ENCODE data around the gene LGALS8. TPM values are rescaled to one million over a fixed set of nuclear protein-coding genes. Genes with fewer than 3 reads are reported as not detected.

The LGALS8 gene
- total RNA-seq, 1 donor from 2014 or later: 23.3 TPM

DNA sequence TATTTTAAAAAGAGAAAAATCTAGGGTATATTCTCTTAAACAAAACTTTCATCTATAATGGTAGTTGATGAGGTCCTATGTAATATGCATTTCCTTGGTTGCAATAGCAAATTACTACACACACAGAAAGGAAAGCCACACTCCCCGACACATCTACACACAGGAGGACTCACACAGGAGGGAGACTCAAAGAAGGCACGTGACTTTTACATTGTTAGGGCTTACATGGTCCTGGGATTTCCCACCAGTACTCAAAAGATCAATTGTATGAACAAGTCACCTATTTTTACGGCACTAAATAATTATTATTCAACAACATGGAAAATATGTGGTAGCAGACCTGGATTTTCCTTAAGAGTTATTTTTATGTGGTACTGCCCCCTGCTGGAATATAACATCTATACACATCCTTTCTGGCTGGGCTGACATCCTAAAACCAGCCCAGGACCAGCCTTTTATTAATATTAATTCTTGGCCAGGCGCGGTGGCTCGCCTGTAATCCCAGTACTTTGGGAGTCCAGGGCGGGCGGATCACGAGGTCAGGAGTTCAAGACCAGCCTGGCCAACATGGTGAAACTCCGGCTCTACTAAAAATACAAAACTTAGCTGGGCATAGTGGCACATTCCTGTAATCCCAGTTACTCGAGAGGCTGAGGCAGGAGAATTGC, 33.9 kb upstream of the LGALS8 start:
- no peaks in the 10 kb centered on the region for H3K27me3 Mint-ChIP-seq (ENCODE audit: low read depth)
- no peak for DNase-seq (ENCODE audit: low read depth, low spot score)
- no peak overlapping the region for H3K4me3 Mint-ChIP-seq
- no peaks in the 10 kb centered on the region for H3K9me3 Mint-ChIP-seq
- no peak overlapping the region for H3K27ac Mint-ChIP-seq (ENCODE audit: unreplicated experiment)
- peaks cover 3% of the 10 kb centered on the region for H3K4me1 Mint-ChIP-seq
- TF ChIP-seq, protein P1, sequence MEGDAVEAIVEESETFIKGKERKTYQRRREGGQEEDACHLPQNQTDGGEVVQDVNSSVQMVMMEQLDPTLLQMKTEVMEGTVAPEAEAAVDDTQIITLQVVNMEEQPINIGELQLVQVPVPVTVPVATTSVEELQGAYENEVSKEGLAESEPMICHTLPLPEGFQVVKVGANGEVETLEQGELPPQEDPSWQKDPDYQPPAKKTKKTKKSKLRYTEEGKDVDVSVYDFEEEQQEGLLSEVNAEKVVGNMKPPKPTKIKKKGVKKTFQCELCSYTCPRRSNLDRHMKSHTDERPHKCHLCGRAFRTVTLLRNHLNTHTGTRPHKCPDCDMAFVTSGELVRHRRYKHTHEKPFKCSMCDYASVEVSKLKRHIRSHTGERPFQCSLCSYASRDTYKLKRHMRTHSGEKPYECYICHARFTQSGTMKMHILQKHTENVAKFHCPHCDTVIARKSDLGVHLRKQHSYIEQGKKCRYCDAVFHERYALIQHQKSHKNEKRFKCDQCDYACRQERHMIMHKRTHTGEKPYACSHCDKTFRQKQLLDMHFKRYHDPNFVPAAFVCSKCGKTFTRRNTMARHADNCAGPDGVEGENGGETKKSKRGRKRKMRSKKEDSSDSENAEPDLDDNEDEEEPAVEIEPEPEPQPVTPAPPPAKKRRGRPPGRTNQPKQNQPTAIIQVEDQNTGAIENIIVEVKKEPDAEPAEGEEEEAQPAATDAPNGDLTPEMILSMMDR (conservative IDR thresholded peaks at IDR 0.05): peak; percentile 77
- no peaks in the 10 kb centered on the region for H3K36me3 Mint-ChIP-seq (ENCODE audit: low read depth)

DNA sequence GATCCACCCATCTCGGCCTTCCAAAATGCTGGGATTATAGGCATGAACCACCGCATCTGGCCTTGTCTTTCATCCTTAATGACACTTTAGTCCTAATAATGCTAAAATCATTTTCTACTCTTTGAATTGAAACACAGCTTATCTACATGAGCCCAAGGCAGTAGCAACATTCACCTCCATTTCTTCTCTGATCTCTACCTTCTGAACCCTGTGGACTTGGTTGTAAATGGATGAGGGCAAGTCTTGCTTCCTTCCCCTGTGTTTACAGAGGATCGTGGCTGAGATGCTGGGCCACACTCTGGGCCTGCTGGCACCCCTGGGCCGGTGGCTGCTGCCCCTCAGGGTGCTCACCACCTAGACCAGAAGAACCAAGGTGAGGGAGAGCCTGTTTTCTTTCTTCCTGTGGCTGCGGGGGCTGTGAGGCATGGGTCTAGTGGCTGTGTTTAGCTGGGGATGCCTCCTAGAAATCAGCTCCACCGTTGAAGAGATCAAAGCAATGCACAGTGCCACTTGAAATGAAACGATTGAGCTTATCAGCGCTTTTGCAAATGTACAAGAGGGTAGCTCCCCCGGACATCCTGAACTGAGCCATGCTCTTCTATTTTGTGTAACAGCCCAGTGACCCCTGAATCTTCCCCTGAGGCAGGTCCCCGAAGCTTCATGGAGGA, 32.2 kb upstream of the LGALS8 start:
- DNase-seq (ENCODE audit: low read depth, low spot score): no peak
- no peaks in the 10 kb centered on the region for H3K36me3 Mint-ChIP-seq (ENCODE audit: low read depth)
- no peak overlapping the region for H3K27ac Mint-ChIP-seq (ENCODE audit: unreplicated experiment)
- H3K27me3 Mint-ChIP-seq (ENCODE audit: low read depth): no peaks in the 10 kb centered on the region
- no peaks in the 10 kb centered on the region for H3K9me3 Mint-ChIP-seq
- H3K4me1 Mint-ChIP-seq: peaks cover 3% of the 10 kb centered on the region
- H3K4me3 Mint-ChIP-seq: no peak overlapping the region
- TF ChIP-seq, protein P1 (conservative IDR thresholded peaks at IDR 0.05): no peak

DNA sequence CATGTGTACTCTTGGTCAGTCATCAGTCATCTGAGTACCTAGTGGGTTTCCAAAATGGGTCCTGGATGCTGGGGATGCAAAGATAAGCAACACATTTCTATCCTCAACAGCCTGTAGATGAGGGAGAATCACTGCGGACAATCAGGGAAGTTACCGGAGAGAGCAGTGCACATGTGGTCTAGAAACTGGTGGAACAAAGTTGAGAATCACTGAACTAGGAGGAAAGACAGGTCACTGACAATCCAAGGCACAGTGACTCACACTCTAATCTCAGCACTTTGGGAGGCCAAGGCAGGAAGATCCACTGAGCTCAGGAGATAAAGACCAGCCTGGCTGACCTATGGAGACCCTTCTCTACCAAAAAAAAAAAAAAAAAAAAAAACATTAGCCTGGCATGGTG, 31.4 kb upstream of the LGALS8 start:
- H3K27me3 Mint-ChIP-seq (ENCODE audit: low read depth): no peaks in the 10 kb centered on the region
- TF ChIP-seq, protein P1 (conservative IDR thresholded peaks at IDR 0.05): no peak
- H3K9me3 Mint-ChIP-seq: no peaks in the 10 kb centered on the region

DNA sequence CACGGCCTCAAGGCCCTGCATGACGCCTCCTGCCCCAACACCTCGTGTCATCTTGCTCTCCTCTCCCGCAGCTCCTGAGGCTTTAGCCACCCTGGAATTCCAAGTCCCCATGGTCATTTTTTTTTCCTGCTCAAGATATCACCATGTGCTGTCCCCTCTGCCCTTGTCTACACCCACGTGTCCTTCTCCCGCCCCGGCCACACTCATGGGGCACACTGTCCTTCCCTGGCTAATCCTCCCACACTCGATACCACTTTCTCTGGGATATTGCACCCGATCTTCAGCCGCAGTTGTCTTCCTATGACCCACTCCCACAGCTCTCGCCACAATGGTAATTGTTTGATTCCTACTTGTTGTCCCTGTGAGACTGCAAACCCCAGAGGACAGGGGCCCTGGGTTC, 29.7 kb upstream of the LGALS8 start:
- TF ChIP-seq, protein P1 (conservative IDR thresholded peaks at IDR 0.05): no peak
- no peaks in the 10 kb centered on the region for H3K27me3 Mint-ChIP-seq (ENCODE audit: low read depth)
- peak overlapping the region; percentile 16 for H3K27ac Mint-ChIP-seq (ENCODE audit: unreplicated experiment)
- peaks cover 3% of the 10 kb centered on the region for H3K4me1 Mint-ChIP-seq
- no peak overlapping the region for H3K4me3 Mint-ChIP-seq
- DNase-seq (ENCODE audit: low read depth, low spot score): no peak
- no peaks in the 10 kb centered on the region for H3K9me3 Mint-ChIP-seq
- no peaks in the 10 kb centered on the region for H3K36me3 Mint-ChIP-seq (ENCODE audit: low read depth)

More for the DNA sequence above, 31.4 kb upstream of the LGALS8 start:
- no peaks in the 10 kb centered on the region for H3K36me3 Mint-ChIP-seq (ENCODE audit: low read depth)
- no peak overlapping the region for H3K4me3 Mint-ChIP-seq
- DNase-seq (ENCODE audit: low read depth, low spot score): no peak
- peaks cover 3% of the 10 kb centered on the region for H3K4me1 Mint-ChIP-seq
- H3K27ac Mint-ChIP-seq (ENCODE audit: unreplicated experiment): no peak overlapping the region

DNA sequence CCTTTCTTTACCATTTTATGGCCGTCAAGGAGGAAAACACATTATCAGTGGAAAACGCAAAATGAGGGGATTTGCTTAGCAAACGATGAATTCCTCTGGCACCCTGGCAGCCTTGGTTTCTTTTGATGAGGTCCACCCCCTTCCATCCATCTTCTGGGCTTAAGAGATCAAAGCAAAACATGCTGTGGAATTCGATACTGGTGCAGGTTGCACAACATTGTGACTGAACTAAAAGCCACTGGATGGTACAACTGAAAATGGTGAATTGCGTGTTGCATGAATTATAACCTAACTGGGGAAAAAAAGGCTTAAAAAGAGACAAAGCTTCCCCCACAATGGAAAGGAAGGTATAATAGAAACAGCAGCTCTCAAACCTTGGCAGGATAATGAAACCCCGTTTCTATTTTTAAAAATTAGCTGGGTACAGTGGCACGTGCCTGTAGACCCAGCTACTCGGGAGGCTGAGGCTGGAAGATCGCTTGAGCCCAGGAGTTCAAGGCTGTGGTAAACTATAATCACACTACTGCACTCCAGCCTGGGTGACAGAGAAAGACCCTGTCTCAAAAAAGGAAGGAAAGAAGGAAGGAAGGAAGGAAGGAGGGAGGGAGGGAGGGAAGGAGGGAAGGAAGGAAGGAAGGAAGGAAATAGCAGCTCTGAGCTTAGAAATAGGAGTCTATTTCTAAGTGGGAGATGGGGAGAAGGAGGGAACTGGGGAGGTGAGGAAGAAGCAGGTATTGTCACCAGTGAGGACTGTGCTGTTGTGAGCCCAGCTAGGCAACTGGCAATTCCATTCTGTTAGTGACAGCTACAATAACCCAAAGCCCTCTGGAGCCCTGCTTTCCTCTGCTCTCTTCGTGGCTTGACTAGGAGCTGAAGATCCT, 29.0 kb upstream of the LGALS8 start:
- no peaks in the 10 kb centered on the region for H3K9me3 Mint-ChIP-seq
- H3K27ac Mint-ChIP-seq (ENCODE audit: unreplicated experiment): no peak overlapping the region
- no peak overlapping the region for H3K4me3 Mint-ChIP-seq
- TF ChIP-seq, protein P1 (conservative IDR thresholded peaks at IDR 0.05): no peak
- H3K4me1 Mint-ChIP-seq: peaks cover 1% of the 10 kb centered on the region
- H3K36me3 Mint-ChIP-seq (ENCODE audit: low read depth): no peaks in the 10 kb centered on the region
- DNase-seq (ENCODE audit: low read depth, low spot score): no peak
- H3K27me3 Mint-ChIP-seq (ENCODE audit: low read depth): no peaks in the 10 kb centered on the region

Data from neural crest cell (in vitro differentiated cells).